HFFc6 (cell line): ENCODE measurements around the gene TRMT44. TPM values are rescaled to one million over a fixed set of nuclear protein-coding genes. Genes with fewer than 3 reads are reported as not detected.

Source experiments
- DNase-seq: peaks from one replicate; pipeline ENCODE4 v3.0.0-alpha.2; 2018
- H3K27ac Mint-ChIP-seq: 2 replicates; pipeline ENCODE4 v1.8.0; 2020; ENCODE audit warnings: mild to moderate bottlenecking, mixed read lengths
- H3K27me3 Mint-ChIP-seq: 2 replicates; pipeline ENCODE4 v1.8.0; 2021; ENCODE audit warnings: mild to moderate bottlenecking, moderate library complexity, mixed read lengths; ENCODE audit not compliant: insufficient read depth
- H3K36me3 Mint-ChIP-seq: 2 replicates; pipeline ENCODE4 v1.8.0; 2021; ENCODE audit warnings: low read depth, mixed read lengths
- H3K4me1 Mint-ChIP-seq: 2 replicates; pipeline ENCODE4 v1.8.0; 2020; ENCODE audit warnings: low read depth, mixed read lengths
- H3K4me3 Mint-ChIP-seq: 2 replicates; pipeline ENCODE4 v1.8.0; 2020; ENCODE audit warnings: mild to moderate bottlenecking, moderate library complexity, mixed read lengths
- H3K9me3 Mint-ChIP-seq: 2 replicates; pipeline ENCODE4 v1.8.0; 2020; ENCODE audit warnings: mild to moderate bottlenecking, mixed read lengths
- CTCF ChIP-seq: fragments of 200-600 bp; sonication (generic); IDR thresholded peaks from 2 replicates; pipeline ENCODE4 v1.5.0; 2021; ENCODE audit warnings: antibody characterized with exemption, mild to moderate bottlenecking
- total RNA-seq, 6 experiments: library from RNA; stranded (reverse); fragmentation: NEBNext Ultra II Directional; extraction: Animal tissue kit (Norgen Biotek cat#: 25700); gene quantifications; 2 replicates in 1 of 6; 3 replicates in 5 of 6; pipeline ENCODE4 v1.2.3, GENCODE V29; 2021

The TRMT44 gene
- total RNA-seq, 6 experiments from 2014 or later = 8.8 to 10.7 (median 10.0) TPM

GRCh38 chr4:8474856-8475255 is 34.3 kb downstream of the TRMT44 start:
- no peaks in the 10 kb centered on the region for H3K27me3 Mint-ChIP-seq
- no peak for DNase-seq
- no peak for TF ChIP-seq CTCF
- no peaks in the 10 kb centered on the region for H3K9me3 Mint-ChIP-seq
- H3K4me1 Mint-ChIP-seq = peaks cover 22% of the 10 kb centered on the region
- no peak overlapping the region for H3K4me3 Mint-ChIP-seq
- peaks cover 6% of the 10 kb centered on the region for H3K36me3 Mint-ChIP-seq
- H3K27ac Mint-ChIP-seq = no peak overlapping the region

GRCh38 chr4:8475751-8476575 is 35.4 kb downstream of the TRMT44 start:
- no peak overlapping the region for H3K27ac Mint-ChIP-seq

GRCh38 chr4:8477095-8477635 is 36.6 kb downstream of the TRMT44 start:
- H3K27ac Mint-ChIP-seq = no peak overlapping the region
- DNase-seq = no peak
- no peak for TF ChIP-seq CTCF
- H3K36me3 Mint-ChIP-seq = peaks cover 6% of the 10 kb centered on the region
- no peak overlapping the region for H3K4me3 Mint-ChIP-seq
- no peaks in the 10 kb centered on the region for H3K9me3 Mint-ChIP-seq
- peaks cover 15% of the 10 kb centered on the region for H3K4me1 Mint-ChIP-seq
- H3K27me3 Mint-ChIP-seq = no peaks in the 10 kb centered on the region

More at GRCh38 chr4:8475751-8476575, 35.4 kb downstream of the TRMT44 start:
- Mint-ChIP-seq H3K4me1 (peaks cover 22% of the 10 kb centered on the region), H3K27me3 (no peaks in the 10 kb centered on the region), H3K36me3 (peaks cover 6% of the 10 kb centered on the region), H3K9me3 (no peaks in the 10 kb centered on the region), H3K4me3 (no peak overlapping the region)
- DNase-seq = no peak
- TF ChIP-seq CTCF = no peak

GRCh38 chr4:8477676-8478075 is 37.1 kb downstream of the TRMT44 start:
- no peak for TF ChIP-seq CTCF
- peaks cover 10% of the 10 kb centered on the region for H3K4me1 Mint-ChIP-seq
- no peaks in the 10 kb centered on the region for H3K27me3 Mint-ChIP-seq
- H3K9me3 Mint-ChIP-seq = no peaks in the 10 kb centered on the region
- H3K4me3 Mint-ChIP-seq = no peak overlapping the region
- H3K36me3 Mint-ChIP-seq = peaks cover 6% of the 10 kb centered on the region
- no peak for DNase-seq
- H3K27ac Mint-ChIP-seq = no peak overlapping the region

GRCh38 chr4:8478371-8478770 is 37.8 kb downstream of the TRMT44 start:
- no peaks in the 10 kb centered on the region for H3K27me3 Mint-ChIP-seq
- no peak for DNase-seq
- no peak overlapping the region for H3K4me3 Mint-ChIP-seq
- no peaks in the 10 kb centered on the region for H3K9me3 Mint-ChIP-seq
- no peak for TF ChIP-seq CTCF
- H3K27ac Mint-ChIP-seq = no peak overlapping the region
- H3K36me3 Mint-ChIP-seq = peaks cover 6% of the 10 kb centered on the region
- H3K4me1 Mint-ChIP-seq = peaks cover 3% of the 10 kb centered on the region
